ENCODE measurements around the gene BRWD1.

DNA sequence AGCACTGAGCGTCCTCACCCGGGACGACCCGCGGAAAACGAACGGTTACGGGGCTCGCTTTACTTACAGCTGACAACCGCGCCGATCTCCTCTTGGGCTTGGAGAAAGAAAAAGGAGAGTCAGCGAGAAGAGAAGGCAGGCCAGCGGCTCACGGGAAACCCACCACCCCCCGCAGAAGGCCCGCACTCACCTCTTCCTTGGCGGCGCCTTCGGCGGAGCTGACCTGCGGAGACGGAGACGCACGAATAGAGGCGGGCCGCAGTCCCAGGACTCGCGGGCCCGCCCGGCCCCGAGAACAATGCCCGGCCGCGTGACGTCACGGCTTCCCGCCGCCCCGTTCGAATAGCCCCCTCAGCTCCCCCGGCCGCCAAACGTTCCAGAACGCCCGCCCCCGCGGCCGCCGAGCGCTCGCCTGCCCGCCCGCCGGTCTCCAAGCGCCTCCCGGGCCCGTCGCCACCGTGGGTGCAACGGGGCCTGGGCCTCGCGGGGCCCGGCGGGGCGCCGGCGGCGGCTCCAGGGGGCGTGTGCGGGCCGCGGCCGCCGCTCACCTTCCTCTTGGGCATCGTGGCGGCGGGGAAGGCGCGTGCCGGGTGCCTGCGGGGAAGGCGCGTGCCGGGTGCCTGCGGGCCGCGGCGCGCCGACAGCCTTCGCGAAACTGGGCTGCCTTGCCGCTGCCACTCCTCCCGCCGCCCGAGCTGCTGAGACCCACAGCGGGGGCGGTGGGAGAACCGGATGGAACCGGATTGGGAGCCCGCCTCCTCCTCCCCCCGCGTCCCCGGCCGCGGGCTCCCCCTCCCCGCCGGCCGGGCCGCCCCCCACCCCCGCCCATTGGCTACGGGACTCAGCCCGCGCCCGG lies 35.2 kb upstream of the BRWD1 start, which contains the start of gene HMGN1:
- TF ChIP-seq SUZ12 (IDR thresholded peaks at IDR 0.05) (no peak), BHLHE40 (IDR thresholded peaks at IDR 0.05; ENCODE audit: borderline replicate concordance) (no peak), FOXM1 (IDR thresholded peaks at IDR 0.05; ENCODE audit: borderline replicate concordance) (peak; percentile 67; the same call in 1 of the 2 replicates), SP1 (IDR thresholded peaks at IDR 0.05) (no peak), ZNF384 (IDR thresholded peaks at IDR 0.05) (no peak), HDGF (IDR thresholded peaks at IDR 0.05; ENCODE audit: borderline replicate concordance) (no peak), FOXK2 (IDR thresholded peaks at IDR 0.05) (no peak), ARNT (IDR thresholded peaks at IDR 0.05) (peak; percentile 54)

Data from HEK293T (cell line).